Gastroesophageal sphincter (tissue), 4 donors: ENCODE measurements around the gene MED31. TPM values are rescaled to one million over a fixed set of nuclear protein-coding genes. Genes with fewer than 3 reads are reported as not detected.

ENCODE experiments used
- ATAC-seq: fragments of 150-250 bp; one replicate; pipeline ENCODE4 v1.9.1; 2016; ENCODE audit warnings: mild to moderate bottlenecking, moderate library complexity
- H3K27ac ChIP-seq, 4 donors: fragments of 200-600 bp; sonication (generic) in 3 of 4; 1 replicate in 3 of 4; 2 replicates in 1 of 4; pipeline ENCODE4 v1.5.1; 2016 to 2019
- H3K27me3 ChIP-seq: fragments of 200-600 bp; sonication (generic); one replicate; pipeline ENCODE4 v1.5.1; 2019
- H3K36me3 ChIP-seq, 2 donors: fragments of 200-600 bp; sonication (generic); one replicate each; pipeline ENCODE4 v1.5.1; 2019; ENCODE audit warnings: control low read depth in 1 of 2
- H3K4me1 ChIP-seq, 3 donors: fragments of 200-600 bp; sonication (generic); 1 replicate in 2 of 3; 2 replicates in 1 of 3; pipeline ENCODE4 v1.5.1; 2016 to 2019; ENCODE audit warnings: control low read depth in 2 of 3
- H3K4me3 ChIP-seq, 2 donors: fragments of 200-600 bp; sonication (generic); one replicate each; pipeline ENCODE4 v1.5.1; 2019; ENCODE audit warnings: mild to moderate bottlenecking in 1 of 2, moderate library complexity in 1 of 2
- H3K9me3 ChIP-seq, 3 donors: fragments of 200-600 bp; sonication (generic); one replicate each; pipeline ENCODE4 v1.5.1; 2017 to 2019; ENCODE audit warnings: control low read depth in 2 of 3
- EP300 ChIP-seq: sonication (generic); formaldehyde crosslinking; IDR thresholded peaks from one replicate; pipeline ENCODE4 v1.6.1; 2017; ENCODE audit warnings: antibody characterized with exemption, mild to moderate bottlenecking
- POLR2A ChIP-seq, 2 donors: fragments of 450-650 bp; IDR thresholded peaks; one replicate each; pipeline ENCODE4 v1.6.1; 2017; ENCODE audit warnings: antibody characterized with exemption in 2 of 2, mild to moderate bottlenecking in 2 of 2, moderate library complexity in 1 of 2
- POLR2AphosphoS5 ChIP-seq: sonication (generic); formaldehyde crosslinking; IDR thresholded peaks from one replicate; pipeline ENCODE4 v1.6.1; 2017; ENCODE audit warnings: antibody characterized with exemption
- WGBS, 2 donors: methylation state at CpG; one replicate each; pipeline ENCODE4 v1.1.5; 2018; ENCODE audit warnings: low coverage in 1 of 2; 5-methylcytosine and 5-hydroxymethylcytosine counted together
- total RNA-seq, 4 donors: library from RNA; depleted of rRNA; stranded (reverse); fragments of >200 nt; gene quantifications; one replicate each; pipeline ENCODE4 v1.1.0, GENCODE V29; 2016
- TF ChIP-seq, protein P1 (sequence below), 4 experiments: fragments of 200-600 bp in 2 of 4; fragments of 450-650 bp in 2 of 4; sonication (generic) in 1 of 4; IDR thresholded peaks; one replicate each; pipeline ENCODE4 v1.5.1; 2017 to 2019; ENCODE audit warnings: antibody characterized with exemption in 4 of 4, mild to moderate bottlenecking in 2 of 4, moderate library complexity in 2 of 4

MED31 gene
- total RNA-seq, 4 donors from 2014 or later: 1.9 to 12.0 (median 7.8) TPM

DNA sequence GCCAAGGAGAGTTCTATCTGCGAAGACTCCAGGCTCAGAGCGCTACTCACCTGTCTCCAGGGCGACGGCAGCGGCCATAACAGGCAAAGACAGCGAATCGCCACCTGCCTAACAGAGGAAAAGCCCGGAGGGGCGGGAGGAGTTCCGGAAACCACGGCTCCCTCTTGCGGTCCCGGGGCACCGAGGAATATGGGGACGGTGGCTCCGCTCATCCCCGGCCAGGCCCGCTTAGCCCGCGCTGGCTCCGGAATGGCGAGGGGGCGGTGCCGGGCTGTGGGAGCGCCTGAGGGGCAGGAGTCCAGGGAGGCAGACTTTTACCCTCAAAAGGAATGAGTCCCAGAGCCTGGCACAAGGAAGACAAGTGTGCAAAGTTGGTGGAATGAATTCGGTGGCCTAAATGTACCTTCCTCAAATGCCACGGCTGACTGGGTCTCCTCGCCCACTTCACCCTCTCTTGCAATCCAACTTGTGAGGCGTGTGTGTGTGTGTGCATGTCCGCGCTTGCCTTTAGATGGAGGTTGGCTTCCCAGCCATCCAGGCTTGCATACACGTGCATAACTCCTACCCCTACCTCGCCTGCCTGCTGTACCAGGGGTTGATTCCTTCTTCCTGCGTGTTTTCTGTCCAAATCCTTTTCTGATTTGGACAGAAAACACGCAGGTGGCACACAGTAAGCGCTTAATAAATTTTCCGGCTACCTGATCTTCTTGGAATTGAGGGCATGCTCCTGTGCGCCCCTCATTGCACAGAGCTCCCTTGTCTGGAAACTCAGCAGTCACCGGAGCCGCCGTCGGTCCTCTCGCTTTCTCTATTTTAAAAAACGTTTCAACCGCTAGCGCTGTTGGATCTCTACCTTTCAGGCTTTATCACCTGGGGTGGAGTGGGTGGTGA lies 3.7 kb upstream of the MED31 start:
- H3K27ac ChIP-seq: no peak overlapping the region
- 18 to 25% methylated on average over 10 to 13 of the region's 46 CpGs for WGBS, 2 donors
- H3K36me3 ChIP-seq: no peaks in the 10 kb centered on the region
- H3K4me1 ChIP-seq: peaks cover 0 to 53% (median 18%) of the 10 kb centered on the region in 3 donors
- peaks cover 61% of the 10 kb centered on the region for H3K27me3 ChIP-seq
- H3K9me3 ChIP-seq: peaks cover 0 to 9% (median 0%) of the 10 kb centered on the region in 3 donors
- peak overlapping the region in 1 of 2 donors; percentile 19 for H3K4me3 ChIP-seq
- TF ChIP-seq EP300: no peak
- TF ChIP-seq, protein P1, sequence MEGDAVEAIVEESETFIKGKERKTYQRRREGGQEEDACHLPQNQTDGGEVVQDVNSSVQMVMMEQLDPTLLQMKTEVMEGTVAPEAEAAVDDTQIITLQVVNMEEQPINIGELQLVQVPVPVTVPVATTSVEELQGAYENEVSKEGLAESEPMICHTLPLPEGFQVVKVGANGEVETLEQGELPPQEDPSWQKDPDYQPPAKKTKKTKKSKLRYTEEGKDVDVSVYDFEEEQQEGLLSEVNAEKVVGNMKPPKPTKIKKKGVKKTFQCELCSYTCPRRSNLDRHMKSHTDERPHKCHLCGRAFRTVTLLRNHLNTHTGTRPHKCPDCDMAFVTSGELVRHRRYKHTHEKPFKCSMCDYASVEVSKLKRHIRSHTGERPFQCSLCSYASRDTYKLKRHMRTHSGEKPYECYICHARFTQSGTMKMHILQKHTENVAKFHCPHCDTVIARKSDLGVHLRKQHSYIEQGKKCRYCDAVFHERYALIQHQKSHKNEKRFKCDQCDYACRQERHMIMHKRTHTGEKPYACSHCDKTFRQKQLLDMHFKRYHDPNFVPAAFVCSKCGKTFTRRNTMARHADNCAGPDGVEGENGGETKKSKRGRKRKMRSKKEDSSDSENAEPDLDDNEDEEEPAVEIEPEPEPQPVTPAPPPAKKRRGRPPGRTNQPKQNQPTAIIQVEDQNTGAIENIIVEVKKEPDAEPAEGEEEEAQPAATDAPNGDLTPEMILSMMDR (IDR thresholded peaks at IDR 0.05): no peak
- no peak for TF ChIP-seq POLR2A (IDR thresholded peaks at IDR 0.05)
- TF ChIP-seq POLR2AphosphoS5: no peak
- no peak for ATAC-seq

DNA sequence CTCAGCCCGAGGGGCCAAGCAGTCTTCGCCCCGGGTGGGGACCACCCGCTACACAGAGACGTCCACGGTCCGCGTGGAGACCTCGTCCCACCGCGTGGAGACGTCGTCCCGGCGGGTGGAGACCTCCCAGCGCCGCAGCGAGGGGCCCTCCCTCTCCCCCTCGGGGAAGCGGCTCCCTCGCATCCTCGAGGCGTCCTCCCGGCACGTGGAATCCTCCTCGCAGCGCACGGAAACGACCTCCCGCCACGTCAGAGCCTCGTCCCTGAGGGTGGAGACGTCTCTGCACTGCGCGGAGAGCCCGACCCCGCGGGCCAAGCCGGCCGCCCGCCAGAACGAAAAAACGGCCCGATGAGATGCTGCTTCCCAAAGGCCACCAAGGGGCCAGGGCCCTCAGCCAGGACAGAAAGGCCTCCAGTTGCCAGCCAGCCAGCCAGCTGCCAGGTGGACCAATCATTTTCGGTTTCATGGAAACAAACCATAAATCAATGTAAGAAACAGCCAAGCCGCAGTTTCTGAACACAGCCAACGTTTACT lies 581 bp upstream of the MED31 start:
- peak; percentile 68 for ATAC-seq
- H3K9me3 ChIP-seq: peaks cover 0 to 9% (median 0%) of the 10 kb centered on the region in 3 donors
- 0 to 27% methylated on average over 2 of the region's 47 CpGs for WGBS, 2 donors
- TF ChIP-seq POLR2AphosphoS5: peak; percentile 72
- no peak for TF ChIP-seq POLR2A (IDR thresholded peaks at IDR 0.05)
- no peak for TF ChIP-seq EP300
- TF ChIP-seq, protein P1 (IDR thresholded peaks at IDR 0.05): peak in 2 of 4 experiments; percentile 10 to 19
- peaks cover 0 to 30% of the 10 kb centered on the region in 2 donors for H3K36me3 ChIP-seq
- H3K27ac ChIP-seq: peak overlapping the region; percentile 80 to 96 (median 87)
- H3K27me3 ChIP-seq: peaks cover 31% of the 10 kb centered on the region
- H3K4me1 ChIP-seq: peaks cover 0 to 71% (median 20%) of the 10 kb centered on the region in 3 donors
- peak overlapping the region; percentile 57 to 92 for H3K4me3 ChIP-seq

DNA sequence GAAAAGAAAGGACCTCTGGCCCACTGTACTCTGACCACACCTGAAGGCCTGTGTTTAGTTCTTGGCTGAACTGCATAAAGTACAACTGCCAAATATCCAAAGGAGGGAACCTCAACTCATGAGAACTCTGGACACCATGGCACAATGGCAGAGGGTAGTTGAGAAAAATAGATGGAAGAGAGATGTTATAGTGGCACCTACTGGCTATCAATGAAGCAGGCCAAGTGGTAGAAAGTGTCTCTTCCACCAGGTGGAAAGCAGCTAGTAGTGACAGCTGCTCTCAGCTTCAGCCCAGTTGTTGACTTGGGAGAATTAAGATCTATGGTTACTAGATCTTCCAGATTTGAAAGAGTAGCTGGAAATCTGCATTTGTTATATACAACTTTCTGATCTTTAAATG lies 3.2 kb downstream of the MED31 start:
- peaks cover 0 to 62% of the 10 kb centered on the region in 2 donors for H3K36me3 ChIP-seq
- TF ChIP-seq POLR2A (IDR thresholded peaks at IDR 0.05): no peak
- no peak for TF ChIP-seq EP300
- TF ChIP-seq POLR2AphosphoS5: no peak
- TF ChIP-seq, protein P1 (IDR thresholded peaks at IDR 0.05): peak in 1 of 4 experiments; percentile 12
- peaks cover 0 to 50% (median 17%) of the 10 kb centered on the region in 3 donors for H3K4me1 ChIP-seq

DNA sequence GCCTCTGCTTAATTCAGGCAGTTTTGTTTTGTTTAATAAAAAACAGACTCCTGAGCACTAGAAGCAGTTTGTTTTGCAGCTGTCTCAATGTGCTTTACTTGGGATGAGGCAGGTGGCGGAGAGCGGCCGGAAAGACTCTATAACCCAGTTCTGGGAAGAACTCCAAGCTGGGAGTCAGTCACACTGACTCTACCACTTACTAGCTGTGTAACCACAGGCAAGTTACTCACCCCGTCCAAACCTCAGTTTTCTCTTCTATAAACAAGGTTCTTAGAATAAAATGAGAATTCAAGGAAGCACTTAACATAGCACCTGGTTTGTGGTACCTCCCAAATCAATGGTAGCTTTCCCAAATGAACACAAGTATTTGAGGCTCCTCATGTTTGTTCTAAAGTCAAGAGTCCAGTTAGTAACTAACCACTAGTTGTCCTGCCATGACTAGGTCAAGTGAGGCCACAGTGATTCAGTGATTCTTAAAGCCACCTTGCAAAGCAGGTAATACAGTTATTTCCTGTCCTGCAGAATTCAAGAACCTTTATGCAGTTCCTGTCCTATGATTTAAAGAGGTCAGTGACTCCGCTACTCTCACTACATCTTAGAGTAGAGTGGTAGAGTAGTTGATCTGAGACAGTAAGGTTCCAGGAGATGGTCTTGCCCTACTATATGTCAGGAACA lies 7.8 kb downstream of the MED31 start:
- no peak overlapping the region for H3K4me3 ChIP-seq
- H3K36me3 ChIP-seq: peaks cover 0 to 56% of the 10 kb centered on the region in 2 donors
- H3K27me3 ChIP-seq: no peaks in the 10 kb centered on the region
- ATAC-seq: no peak
- H3K9me3 ChIP-seq: no peaks in the 10 kb centered on the region
- TF ChIP-seq POLR2A (IDR thresholded peaks at IDR 0.05) (no peak), POLR2AphosphoS5 (no peak), EP300 (no peak)
- TF ChIP-seq, protein P1 (IDR thresholded peaks at IDR 0.05): no peak
- peaks cover 0 to 49% (median 14%) of the 10 kb centered on the region in 3 donors for H3K4me1 ChIP-seq
- H3K27ac ChIP-seq: no peak overlapping the region
- WGBS, 2 donors: 70 to 71% methylated on average over 4 of the region's 5 CpGs

More for the DNA sequence above, 3.2 kb downstream of the MED31 start:
- ATAC-seq: no peak
- no peak overlapping the region for H3K4me3 ChIP-seq
- no peaks in the 10 kb centered on the region for H3K9me3 ChIP-seq
- H3K27me3 ChIP-seq: no peaks in the 10 kb centered on the region
- H3K27ac ChIP-seq: no peak overlapping the region
